Hepatocyte (in vitro differentiated cells): Measurements from ENCODE around the gene OPRM1. TPM values are rescaled to one million over a fixed set of nuclear protein-coding genes. Genes with fewer than 3 reads are reported as not detected.
"Not testable (repeated sequence)": the region's sequence is repeated elsewhere in the genome, so short reads cannot be mapped to it uniquely, and the experiment has no call there.

Experiments
- DNase-seq: peaks from one replicate; pipeline ENCODE4 v3.0.0-alpha.2; 2016; ENCODE audit warnings: low spot score
- H2AFZ ChIP-seq: fragments of 200-600 bp; sonication (generic); 2 replicates; pipeline ENCODE4 v1.6.0; 2016; ENCODE audit warnings: antibody characterized with exemption, mild to moderate bottlenecking
- H3K27ac ChIP-seq: fragments of 200-600 bp; sonication (generic); 2 replicates; pipeline ENCODE4 v1.5.1; 2016; ENCODE audit warnings: mild to moderate bottlenecking
- H3K27me3 ChIP-seq: fragments of 200-600 bp; sonication (generic); 2 replicates; pipeline ENCODE4 v1.6.1; 2016
- H3K36me3 ChIP-seq: fragments of 200-600 bp; sonication (generic); replicated peaks from 2 replicates; pipeline ENCODE4 v1.5.1; 2016; ENCODE audit warnings: low read depth; ENCODE audit not compliant: insufficient read depth
- H3K4me1 ChIP-seq: fragments of 200-600 bp; sonication (generic); 2 replicates; pipeline ENCODE4 v1.5.1; 2016; ENCODE audit warnings: mild to moderate bottlenecking, moderate library complexity; ENCODE audit not compliant: insufficient read depth
- H3K4me2 ChIP-seq: fragments of 200-600 bp; sonication (generic); 2 replicates; pipeline ENCODE4 v1.6.0; 2016
- H3K4me3 ChIP-seq: fragments of 200-600 bp; sonication (generic); 2 replicates; pipeline ENCODE4 v1.5.1; 2016; ENCODE audit warnings: mild to moderate bottlenecking
- H3K79me2 ChIP-seq: fragments of 200-600 bp; sonication (generic); 2 replicates; pipeline ENCODE4 v1.6.0; 2017; ENCODE audit warnings: mild to moderate bottlenecking
- H3K9me2 ChIP-seq: fragments of 200-600 bp; sonication (generic); replicated peaks from 2 replicates; pipeline ENCODE4 v1.6.0; 2017; ENCODE audit warnings: mild to moderate bottlenecking; ENCODE audit not compliant: insufficient read depth
- H3K9me3 ChIP-seq: fragments of 200-600 bp; sonication (generic); 2 replicates; pipeline ENCODE4 v1.5.1; 2016; ENCODE audit warnings: low read depth, mild to moderate bottlenecking
- H4K20me1 ChIP-seq: fragments of 200-600 bp; sonication (generic); 2 replicates; pipeline ENCODE4 v1.6.0; 2016; ENCODE audit warnings: mild to moderate bottlenecking; ENCODE audit not compliant: insufficient read depth, poor library complexity, severe bottlenecking
- EZH2 ChIP-seq: fragments of 200-600 bp; sonication (generic); IDR thresholded peaks from 2 replicates; pipeline ENCODE4 v1.6.1; 2016; ENCODE audit warnings: antibody characterized with exemption, mild to moderate bottlenecking, borderline replicate concordance
- EZH2phosphoT487 ChIP-seq: fragments of 200-600 bp; sonication (generic); IDR thresholded peaks from one replicate; pipeline ENCODE4 v1.6.1; 2018; ENCODE audit warnings: antibody characterized with exemption, mild to moderate bottlenecking, low read depth, moderate library complexity; ENCODE audit not compliant: unreplicated experiment, severe bottlenecking
- WGBS: methylation state at CpG from one replicate; pipeline ENCODE4 v1.1.6; 2016; ENCODE audit warnings: low lambda C conversion rate; ENCODE audit errors: missing lambda C conversion rate; 5-methylcytosine and 5-hydroxymethylcytosine counted together
- polyA plus RNA-seq: library from polyadenylated mRNA; unstranded; fragments of >200 nt; fragmentation: Nextera tagmentation; extraction: Ambion mirVana; gene quantifications from 2 replicates; pipeline ENCODE4 v1.2.1, GENCODE V29; 2016
- total RNA-seq: library from RNA; depleted of rRNA; stranded (reverse); fragments of >200 nt; gene quantifications from 2 replicates; pipeline ENCODE4 v1.2.3, GENCODE V29; 2014
- TF ChIP-seq, protein P1 (sequence below): fragments of 200-600 bp; sonication (generic); IDR thresholded peaks from 2 replicates; pipeline ENCODE4 v1.5.1; 2016; ENCODE audit warnings: antibody characterized with exemption, mild to moderate bottlenecking; ENCODE audit not compliant: poor library complexity

OPRM1 gene
- total and polyA plus RNA-seq, 2 experiments from 2014 or later: not detected

DNA sequence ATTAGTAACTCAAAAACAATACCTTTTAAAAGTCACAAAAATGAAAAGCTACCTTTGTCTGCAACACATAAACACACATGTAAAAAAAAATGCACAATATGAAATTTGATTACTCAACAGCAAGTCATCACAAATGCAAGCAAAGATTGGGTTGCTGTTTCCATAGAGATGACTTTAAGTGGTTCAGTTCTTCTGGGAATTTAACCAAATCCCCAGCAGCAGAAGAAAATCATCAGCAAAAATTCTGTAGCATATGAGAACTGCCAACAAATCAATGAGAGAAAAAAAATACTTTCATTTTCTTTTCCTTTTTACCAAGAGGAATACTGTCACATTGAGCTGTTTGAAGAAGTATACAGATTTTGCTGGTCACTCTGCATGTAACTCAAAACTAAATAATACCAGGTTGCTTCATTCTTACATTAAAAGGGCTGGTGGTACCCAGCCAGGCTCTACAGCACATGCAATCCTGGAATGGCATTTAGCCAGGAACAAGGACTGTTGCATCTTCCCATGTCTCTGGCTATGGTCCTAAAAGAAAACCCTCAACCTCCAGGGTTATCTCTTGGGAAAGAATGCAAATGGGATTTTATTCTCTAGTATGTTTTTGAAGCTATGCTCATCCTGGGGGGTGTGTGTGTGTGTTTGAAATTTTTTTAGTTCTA lies 158.3 kb downstream of the OPRM1 start:
- no peaks in the 10 kb centered on the region for H3K79me2 ChIP-seq
- H3K27ac ChIP-seq: no peak overlapping the region
- H4K20me1 ChIP-seq: no peaks in the 10 kb centered on the region
- TF ChIP-seq EZH2: no peak
- TF ChIP-seq, protein P1, sequence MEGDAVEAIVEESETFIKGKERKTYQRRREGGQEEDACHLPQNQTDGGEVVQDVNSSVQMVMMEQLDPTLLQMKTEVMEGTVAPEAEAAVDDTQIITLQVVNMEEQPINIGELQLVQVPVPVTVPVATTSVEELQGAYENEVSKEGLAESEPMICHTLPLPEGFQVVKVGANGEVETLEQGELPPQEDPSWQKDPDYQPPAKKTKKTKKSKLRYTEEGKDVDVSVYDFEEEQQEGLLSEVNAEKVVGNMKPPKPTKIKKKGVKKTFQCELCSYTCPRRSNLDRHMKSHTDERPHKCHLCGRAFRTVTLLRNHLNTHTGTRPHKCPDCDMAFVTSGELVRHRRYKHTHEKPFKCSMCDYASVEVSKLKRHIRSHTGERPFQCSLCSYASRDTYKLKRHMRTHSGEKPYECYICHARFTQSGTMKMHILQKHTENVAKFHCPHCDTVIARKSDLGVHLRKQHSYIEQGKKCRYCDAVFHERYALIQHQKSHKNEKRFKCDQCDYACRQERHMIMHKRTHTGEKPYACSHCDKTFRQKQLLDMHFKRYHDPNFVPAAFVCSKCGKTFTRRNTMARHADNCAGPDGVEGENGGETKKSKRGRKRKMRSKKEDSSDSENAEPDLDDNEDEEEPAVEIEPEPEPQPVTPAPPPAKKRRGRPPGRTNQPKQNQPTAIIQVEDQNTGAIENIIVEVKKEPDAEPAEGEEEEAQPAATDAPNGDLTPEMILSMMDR: no peak
- TF ChIP-seq EZH2phosphoT487: no peak
- H3K4me1 ChIP-seq: no peaks in the 10 kb centered on the region
- no peak for DNase-seq
- no peaks in the 10 kb centered on the region for H3K36me3 ChIP-seq
- H2AFZ ChIP-seq: no peak overlapping the region
- no peak overlapping the region for H3K4me2 ChIP-seq
- H3K27me3 ChIP-seq: no peaks in the 10 kb centered on the region
- no peaks in the 10 kb centered on the region for H3K9me3 ChIP-seq
- no peak overlapping the region for H3K4me3 ChIP-seq
- no peaks in the 10 kb centered on the region for H3K9me2 ChIP-seq

DNA sequence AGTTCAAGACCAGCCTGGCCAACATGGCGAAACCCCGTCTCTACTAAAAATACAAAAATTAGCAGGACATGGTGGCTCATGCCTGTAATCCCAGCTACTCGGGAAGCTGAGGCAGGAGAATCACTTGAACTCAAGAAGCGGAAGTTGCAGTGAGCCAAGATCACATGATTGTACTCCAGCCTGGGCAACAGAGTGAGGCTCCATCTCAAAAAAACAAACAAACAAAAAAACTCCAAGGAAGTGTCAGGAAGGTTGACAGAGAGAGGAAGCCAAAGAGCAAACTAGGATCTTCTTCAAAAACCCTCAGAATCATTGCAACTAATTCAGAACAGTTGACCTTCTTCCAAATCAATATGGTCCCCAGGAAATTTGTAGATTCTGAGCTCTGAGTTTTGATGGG lies 162.6 kb downstream of the OPRM1 start:
- H3K4me3 ChIP-seq, H3K9me2 ChIP-seq, H2AFZ ChIP-seq, H3K27me3 ChIP-seq, H3K9me3 ChIP-seq, H3K27ac ChIP-seq, H3K36me3 ChIP-seq, H3K4me2 ChIP-seq, H3K79me2 ChIP-seq, DNase-seq, H3K4me1 ChIP-seq, H4K20me1 ChIP-seq: not testable (repeated sequence)
- 94% methylated on average over 4 of the region's 4 CpGs for WGBS

GRCh38 chr6:154202339-154202738 lies 163.3 kb downstream of the OPRM1 start:
- H3K4me1 ChIP-seq: no peaks in the 10 kb centered on the region
- no peaks in the 10 kb centered on the region for H3K36me3 ChIP-seq
- H3K27ac ChIP-seq: no peak overlapping the region
- 90% methylated on average over 3 of the region's 3 CpGs for WGBS
- H3K4me3 ChIP-seq: no peak overlapping the region
- DNase-seq: no peak
- no peaks in the 10 kb centered on the region for H4K20me1 ChIP-seq
- no peaks in the 10 kb centered on the region for H3K9me2 ChIP-seq
- H3K27me3 ChIP-seq: no peaks in the 10 kb centered on the region
- no peaks in the 10 kb centered on the region for H3K9me3 ChIP-seq
- no peak overlapping the region for H3K4me2 ChIP-seq
- no peak overlapping the region for H2AFZ ChIP-seq
- TF ChIP-seq EZH2: no peak
- TF ChIP-seq, protein P1: no peak
- TF ChIP-seq EZH2phosphoT487: no peak
- no peaks in the 10 kb centered on the region for H3K79me2 ChIP-seq

DNA sequence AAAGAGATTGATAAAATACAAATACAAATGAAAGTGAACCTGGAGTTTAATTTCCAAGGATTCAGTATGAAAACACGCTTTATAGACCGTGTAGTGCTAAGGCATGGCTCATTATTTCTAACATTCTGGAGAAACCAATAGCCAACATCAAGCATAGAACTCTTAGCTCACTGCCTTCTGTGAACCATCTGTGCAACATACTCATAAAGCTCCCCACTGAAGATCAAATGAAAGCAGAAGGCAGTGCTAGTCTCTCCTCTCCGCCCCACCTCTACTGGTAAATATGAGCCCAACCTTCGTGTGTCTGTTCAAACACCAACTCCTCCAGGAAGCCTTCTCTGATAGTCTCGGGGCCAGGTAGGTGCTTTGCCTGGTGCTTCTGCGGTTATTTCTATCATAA lies 163.9 kb downstream of the OPRM1 start:
- Histone ChIP-seq H3K9me3 (no peaks in the 10 kb centered on the region), H2AFZ (no peak overlapping the region), H3K4me3 (no peak overlapping the region), H3K36me3 (no peaks in the 10 kb centered on the region), H3K79me2 (no peaks in the 10 kb centered on the region), H3K4me2 (no peak overlapping the region), H4K20me1 (no peaks in the 10 kb centered on the region), H3K27ac (no peak overlapping the region), H3K27me3 (no peaks in the 10 kb centered on the region), H3K9me2 (no peaks in the 10 kb centered on the region), H3K4me1 (no peaks in the 10 kb centered on the region)
- TF ChIP-seq EZH2phosphoT487 (no peak), EZH2 (no peak)
- TF ChIP-seq, protein P1: no peak
- DNase-seq: no peak
- WGBS: 87% methylated on average over 6 of the region's 6 CpGs
